NCI-H524 (cell line): ENCODE data around the gene ARPC1B.
"Not testable (repeated sequence)": the region's sequence is repeated elsewhere in the genome, so short reads cannot be mapped to it uniquely, and the experiment has no call there.

ENCODE experiments used
- DNase-seq, 2 experiments: peaks; one replicate each; lab custom pipeline; 2025; lab: John Stamatoyannopoulos, UW

ARPC1B gene

GRCh38 chr7:99374111-99375064, at the start of gene ARPC1B:
TSS of gene ARPC1B (plus strand) at chr7:99374730. CDS start at chr7:99385715, 10,985 bp downstream.
- peak in 1 of 2 experiments; percentile 29 for DNase-seq

- peak in 1 of 2 experiments; percentile 24 for DNase-seq
Measured at GRCh38 chr7:99325001-99325493, 49.5 kb upstream of the ARPC1B start.

DNA sequence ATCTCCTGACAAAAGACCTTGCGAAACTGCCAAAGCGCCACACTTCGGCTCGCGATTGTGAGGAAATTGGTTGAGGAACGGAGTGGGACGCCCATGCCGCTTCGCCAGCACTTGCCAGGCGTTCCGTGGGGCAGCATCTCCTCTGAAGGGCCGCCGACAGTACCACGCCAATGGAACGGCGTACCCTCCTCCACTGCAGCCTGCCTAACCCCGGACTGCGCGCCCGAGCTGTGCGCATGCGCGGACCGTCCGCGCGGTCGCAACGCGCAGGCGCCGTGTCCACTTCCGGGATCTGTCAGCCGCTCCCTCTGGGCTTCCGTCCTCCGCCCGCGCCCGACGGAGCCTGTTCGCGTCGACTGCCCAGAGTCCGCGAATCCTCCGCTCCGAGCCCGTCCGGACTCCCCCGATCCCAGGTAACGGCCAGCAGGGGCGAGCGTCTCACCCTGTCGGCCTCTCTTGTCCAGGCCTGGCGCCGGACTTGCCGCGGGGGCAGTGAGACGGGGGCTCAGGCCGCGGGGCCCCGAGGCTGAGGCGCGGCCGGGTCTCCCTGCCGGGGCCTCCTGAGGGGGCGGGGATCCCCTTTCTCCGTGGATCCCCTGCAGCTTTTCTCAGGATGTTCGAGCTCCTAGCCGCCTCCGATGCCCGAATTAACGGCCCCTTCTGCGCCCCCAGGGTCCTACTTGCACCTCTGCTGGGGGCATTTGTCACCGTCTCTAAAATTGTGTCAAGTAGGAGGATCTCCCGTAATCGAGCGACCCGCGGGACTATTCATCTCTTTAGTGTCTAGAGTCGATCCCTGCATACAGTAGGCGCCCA, 48.7 kb upstream of the ARPC1B start, which contains the start of gene ARPC1A:
Gene ARPC1A (plus strand): TSS at position 307 of the 816 bp plus-strand sequence. CDS start 7,456 bp downstream, outside the sequence.
- peak; percentile 81 to 87 for DNase-seq

- DNase-seq: no peak
Measured at GRCh38 chr7:99326408-99326782, 48.1 kb upstream of the ARPC1B start.

GRCh38 chr7:99330314-99330961, 44.1 kb upstream of the ARPC1B start:
- not testable (repeated sequence) for DNase-seq

- no peak for DNase-seq
Measured at GRCh38 chr7:99331002-99331401, 43.5 kb upstream of the ARPC1B start.

DNA sequence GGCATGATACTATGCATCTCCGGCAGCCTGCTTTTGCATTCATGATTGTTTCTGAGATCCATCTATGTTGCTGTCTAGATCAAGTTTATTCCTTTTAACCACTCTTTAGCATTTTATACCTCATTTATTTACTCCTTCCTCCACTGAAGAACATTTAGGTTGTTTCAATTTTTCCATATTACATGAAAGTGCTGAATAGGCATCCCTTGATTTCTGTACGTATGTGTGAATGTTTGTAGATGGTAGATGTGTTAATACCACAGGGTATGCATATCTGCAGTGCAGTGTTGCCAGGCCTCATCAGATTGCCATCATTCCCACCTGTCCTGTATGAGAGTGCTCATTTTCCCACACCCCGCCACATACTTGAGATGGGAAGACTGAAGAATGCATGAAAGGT, 34.9 kb upstream of the ARPC1B start:
- DNase-seq: no peak

DNA sequence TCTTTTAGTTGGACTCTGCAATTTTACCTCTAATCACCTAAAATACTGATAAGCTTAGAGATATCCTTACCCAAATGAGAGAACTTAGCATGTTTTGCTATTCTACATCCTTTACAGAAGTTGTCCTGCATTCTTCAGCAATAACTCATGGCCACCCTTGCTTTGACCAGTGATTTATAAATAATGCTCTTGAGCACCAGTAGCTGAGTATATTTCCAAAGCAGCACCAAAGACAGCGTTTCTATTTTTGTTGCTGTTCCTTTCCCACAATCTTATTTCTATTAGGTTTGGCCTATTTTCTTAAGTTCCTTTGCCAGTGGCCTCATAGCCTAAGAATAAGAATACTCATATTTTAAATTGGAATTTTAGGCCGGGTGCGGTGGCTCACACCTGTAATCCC, 33.9 kb upstream of the ARPC1B start:
- DNase-seq: no peak

GRCh38 chr7:99344061-99344647, 30.4 kb upstream of the ARPC1B start:
- no peak for DNase-seq

DNA sequence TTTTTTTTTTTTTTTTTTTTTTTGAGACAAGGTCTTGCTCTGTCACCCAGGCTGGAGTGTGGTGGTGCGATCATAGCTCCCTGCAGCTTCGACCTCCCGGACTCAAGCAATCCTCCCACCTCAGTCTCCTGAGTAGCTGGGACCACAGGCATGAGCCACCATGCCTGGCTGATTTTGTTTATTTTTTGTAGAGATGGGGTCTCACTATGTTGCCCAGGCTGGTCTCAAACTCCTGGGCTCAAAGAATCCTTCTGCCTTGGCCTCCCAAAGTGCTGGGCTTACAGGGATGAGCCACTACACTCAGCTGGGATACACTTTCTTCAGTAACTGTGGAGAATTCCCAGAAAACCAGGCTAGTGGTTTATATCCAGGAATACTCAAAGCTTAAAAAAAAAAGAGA, 23.9 kb upstream of the ARPC1B start:
- not testable (repeated sequence) for DNase-seq

DNA sequence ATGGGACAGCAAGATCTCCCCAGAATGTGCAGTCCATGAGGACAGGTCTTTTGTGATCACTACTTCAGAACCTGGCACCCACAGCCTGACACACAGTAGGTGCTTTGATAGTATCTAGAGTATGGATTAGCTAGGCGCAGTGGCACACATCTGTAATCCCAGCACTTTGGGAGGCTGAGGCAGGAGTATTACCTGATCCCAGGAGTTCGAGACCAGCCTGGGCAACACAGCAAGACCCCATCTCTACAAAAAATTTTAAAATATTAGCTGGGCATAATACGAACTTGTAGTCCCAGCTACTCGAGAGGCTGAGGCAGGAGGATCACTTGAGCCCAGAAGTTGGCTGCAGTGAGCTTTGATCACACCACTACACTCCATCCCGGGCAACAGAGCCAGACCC, 22.3 kb upstream of the ARPC1B start:
- DNase-seq: no peak

- no peak for DNase-seq
Measured at GRCh38 chr7:99355098-99355497, 19.4 kb upstream of the ARPC1B start.

GRCh38 chr7:99357701-99358490, 16.6 kb upstream of the ARPC1B start:
- DNase-seq: no peak

DNA sequence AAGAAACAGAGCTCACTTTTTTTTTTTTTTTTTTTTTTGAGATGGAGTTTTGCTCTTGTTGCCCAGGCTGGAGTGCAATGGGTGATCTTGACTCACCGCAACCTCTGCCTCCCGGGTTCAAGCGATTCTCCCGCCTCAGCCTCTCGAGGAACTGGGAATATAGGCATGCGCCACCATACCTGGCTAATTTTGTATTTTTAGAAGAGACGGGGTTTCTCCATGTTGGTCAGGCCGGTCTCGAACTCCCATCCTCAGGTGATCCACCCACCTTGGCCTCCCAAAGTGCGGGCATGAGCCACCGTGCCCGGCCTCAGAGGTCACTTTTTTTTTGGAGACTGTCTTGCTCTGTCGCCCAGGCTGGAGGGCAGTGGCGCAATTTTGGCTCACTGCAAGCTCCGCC, 16.0 kb upstream of the ARPC1B start:
- DNase-seq: not testable (repeated sequence)

- DNase-seq: no peak
Measured at GRCh38 chr7:99359465-99360154, 14.9 kb upstream of the ARPC1B start.

- DNase-seq: no peak
Measured at GRCh38 chr7:99362801-99363200, 11.7 kb upstream of the ARPC1B start.

- no peak for DNase-seq
Measured at GRCh38 chr7:99363286-99363685, 11.2 kb upstream of the ARPC1B start.

DNA sequence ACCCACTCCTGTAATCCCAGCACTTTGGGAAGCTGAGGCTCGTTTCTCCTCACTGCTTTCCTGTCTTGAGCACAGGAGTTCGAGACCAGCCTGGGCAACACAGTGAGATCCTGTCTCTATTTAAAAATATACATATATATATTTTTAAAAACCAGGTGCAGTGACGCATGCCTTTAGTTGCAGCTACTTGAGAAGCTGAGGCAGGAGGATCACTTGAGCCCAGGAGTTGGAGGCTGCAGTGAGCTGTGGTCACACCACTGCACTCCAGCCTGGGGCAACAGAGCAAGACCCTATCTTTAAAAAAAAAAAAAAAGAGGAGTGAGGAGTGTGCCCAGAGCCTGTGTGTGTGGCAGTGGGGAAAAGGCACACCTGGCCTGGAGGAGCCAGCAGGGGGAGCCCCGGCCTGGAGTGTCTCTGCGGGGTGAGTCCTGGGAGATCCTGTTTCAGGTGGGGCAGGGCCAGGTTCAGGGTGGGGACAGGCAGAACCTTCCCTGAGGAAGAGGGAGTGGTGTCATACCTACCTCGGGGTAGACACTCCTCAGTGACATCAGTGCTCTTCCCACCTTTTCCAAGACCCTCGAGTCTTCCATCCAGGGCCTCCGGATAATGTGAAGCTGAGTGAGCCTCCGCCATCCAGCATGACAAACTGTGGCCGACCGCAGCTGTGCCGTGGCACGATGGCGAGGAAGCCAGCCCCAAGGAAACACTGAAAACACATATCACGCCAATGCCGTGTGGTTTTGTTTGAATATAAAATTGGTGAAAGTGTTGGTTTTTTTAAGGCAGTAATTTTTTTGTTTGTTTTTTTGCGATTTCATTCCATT, 9.0 kb upstream of the ARPC1B start:
- DNase-seq: peak in 1 of 2 experiments; percentile 6

DNA sequence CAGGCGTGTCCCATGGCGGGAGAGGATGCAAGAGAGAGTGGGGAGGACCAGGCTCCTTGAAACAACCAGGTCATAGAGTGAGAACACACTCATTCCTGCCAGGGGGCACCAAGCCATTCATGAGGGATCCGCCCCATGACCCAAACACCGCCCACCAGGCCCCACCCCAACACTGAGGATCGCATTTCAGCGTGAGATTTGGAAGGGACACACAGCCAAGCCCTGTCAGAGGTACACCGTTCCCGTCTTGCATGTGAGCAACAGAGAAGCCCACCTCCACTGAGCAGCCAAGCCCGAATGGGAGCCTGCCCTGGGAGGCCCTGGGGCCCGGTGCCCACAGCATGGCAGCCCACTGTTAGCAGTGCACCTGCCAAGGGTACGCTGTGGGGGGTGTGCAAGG, 7.9 kb upstream of the ARPC1B start:
- DNase-seq: no peak
